ENCODE results near the gene PLPPR1. TPM values are rescaled to one million over a fixed set of nuclear protein-coding genes. Genes with fewer than 3 reads are reported as not detected.

Gene PLPPR1
- total RNA-seq, 1 donor from 2014 or later, result not detected

GRCh38 chr9:101047848-101048397 is 19.4 kb downstream of the PLPPR1 start:
- no peak for DNase-seq (ENCODE audit: low spot score)

DNA sequence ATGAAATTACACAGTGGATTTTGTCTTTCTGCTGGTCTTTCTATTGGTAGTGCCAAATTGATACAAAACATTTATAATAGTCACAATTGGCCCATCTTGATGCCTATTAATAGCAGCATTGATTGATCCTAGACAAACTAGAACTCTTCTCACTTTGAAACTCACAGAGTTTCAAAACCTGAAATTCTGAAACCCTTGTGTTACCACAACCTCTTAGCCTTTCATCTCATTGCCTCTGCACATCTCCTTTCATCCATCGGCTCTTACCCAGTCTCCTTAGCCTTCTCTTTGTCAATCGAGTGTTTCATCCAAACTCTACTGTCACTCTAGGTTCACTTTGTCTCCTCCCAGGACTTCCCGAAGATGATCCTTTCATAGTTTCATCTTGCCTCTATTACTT is 22.1 kb downstream of the PLPPR1 start:
- DNase-seq (ENCODE audit: low spot score), result no peak

- DNase-seq (ENCODE audit: low spot score), result no peak
Observed at GRCh38 chr9:101054657-101055056, 26.1 kb downstream of the PLPPR1 start.

DNA sequence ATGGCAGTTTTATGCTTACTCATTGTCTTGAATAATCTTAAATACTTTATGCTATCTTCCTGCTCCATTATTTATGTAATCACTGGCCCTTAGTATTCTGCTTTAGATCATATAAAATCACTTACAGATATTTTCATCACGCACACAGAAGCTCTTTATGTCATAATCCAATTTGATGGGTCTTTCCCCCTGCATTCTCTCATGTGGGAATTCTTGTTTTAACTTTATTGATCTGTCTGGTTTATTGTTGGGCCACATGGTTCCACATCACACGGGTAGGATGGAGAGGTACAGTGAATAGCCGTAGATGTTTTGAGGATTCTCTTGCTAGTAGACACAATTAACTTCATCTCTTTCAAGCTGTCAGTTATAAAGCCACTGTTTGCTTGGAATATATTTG is 27.0 kb downstream of the PLPPR1 start:
- no peak for DNase-seq (ENCODE audit: low spot score)

GRCh38 chr9:101062686-101063085 is 34.2 kb downstream of the PLPPR1 start:
- DNase-seq (ENCODE audit: low spot score), result no peak

DNA sequence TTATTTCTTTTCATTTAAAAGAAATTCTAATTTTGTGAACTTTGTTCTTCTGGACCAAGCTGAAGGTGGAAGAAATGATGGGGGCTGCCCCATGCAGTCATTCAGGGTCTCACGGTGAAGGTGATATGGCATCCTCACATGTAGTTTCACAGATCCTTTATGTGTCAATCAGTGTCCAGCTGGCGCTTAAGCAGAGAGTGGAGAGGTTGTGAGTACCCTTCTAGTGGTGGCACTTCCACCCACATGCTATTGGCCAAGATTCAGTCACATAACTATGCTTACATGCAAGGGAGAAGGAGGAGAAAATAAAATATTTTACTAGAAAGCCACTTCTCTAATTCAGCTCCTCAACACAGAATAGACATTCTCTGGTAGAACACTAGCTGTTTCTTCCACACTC is 34.7 kb downstream of the PLPPR1 start:
- no peak for DNase-seq (ENCODE audit: low spot score)

- no peak for DNase-seq (ENCODE audit: low spot score)
Observed at GRCh38 chr9:101064206-101064605, 35.7 kb downstream of the PLPPR1 start.

- no peak for DNase-seq (ENCODE audit: low spot score)
Observed at GRCh38 chr9:101065930-101066329, 37.4 kb downstream of the PLPPR1 start.

- DNase-seq (ENCODE audit: low spot score), result no peak
Observed at GRCh38 chr9:101068696-101069095, 40.2 kb downstream of the PLPPR1 start.

GRCh38 chr9:101072259-101072658 is 43.7 kb downstream of the PLPPR1 start:
- DNase-seq (ENCODE audit: low spot score), result no peak

- DNase-seq (ENCODE audit: low spot score), result no peak
Observed at GRCh38 chr9:101073122-101073521, 44.6 kb downstream of the PLPPR1 start.

GRCh38 chr9:101081641-101082040 is 53.1 kb downstream of the PLPPR1 start:
- no peak for DNase-seq (ENCODE audit: low spot score)

DNA sequence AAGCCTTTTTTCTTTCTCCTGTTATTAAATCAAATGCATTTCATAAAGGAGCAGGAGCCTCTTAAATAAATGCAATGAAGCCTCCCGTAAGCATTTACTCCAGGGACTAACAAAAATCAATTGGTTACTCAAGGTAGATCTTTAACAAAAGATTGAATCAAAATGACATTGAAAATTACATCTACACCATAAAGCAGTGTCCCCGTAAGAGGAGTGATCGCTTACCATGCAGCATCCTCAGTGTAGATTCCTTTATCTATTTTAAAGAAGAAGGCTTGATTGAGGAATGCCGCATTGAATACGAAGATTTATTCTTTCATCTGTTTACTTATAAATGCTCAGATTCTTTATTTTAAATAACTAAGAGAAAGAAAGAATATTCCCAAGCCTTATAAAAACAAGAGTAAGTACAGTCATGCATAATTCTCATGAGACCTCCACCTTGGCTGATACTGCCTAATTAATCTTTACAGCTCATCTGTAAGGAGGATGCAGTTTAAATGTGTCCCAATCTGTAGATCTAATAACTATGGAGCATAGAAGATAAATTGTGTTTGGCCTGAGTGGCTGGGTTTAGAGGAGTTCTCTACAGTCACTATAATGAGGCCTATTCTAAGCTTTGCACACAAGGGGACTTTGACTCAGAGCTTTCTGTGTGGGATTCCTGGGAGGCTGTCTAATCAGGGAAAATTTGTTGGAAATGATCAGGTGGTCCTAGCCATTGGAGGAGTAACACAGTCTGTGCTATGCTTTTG is 55.1 kb downstream of the PLPPR1 start:
- no peak for DNase-seq (ENCODE audit: low spot score)

GRCh38 chr9:101087426-101087825 is 58.9 kb downstream of the PLPPR1 start:
- no peak for DNase-seq (ENCODE audit: low spot score)

GRCh38 chr9:101092922-101093321 is 64.4 kb downstream of the PLPPR1 start:
- no peak for DNase-seq (ENCODE audit: low spot score)

DNA sequence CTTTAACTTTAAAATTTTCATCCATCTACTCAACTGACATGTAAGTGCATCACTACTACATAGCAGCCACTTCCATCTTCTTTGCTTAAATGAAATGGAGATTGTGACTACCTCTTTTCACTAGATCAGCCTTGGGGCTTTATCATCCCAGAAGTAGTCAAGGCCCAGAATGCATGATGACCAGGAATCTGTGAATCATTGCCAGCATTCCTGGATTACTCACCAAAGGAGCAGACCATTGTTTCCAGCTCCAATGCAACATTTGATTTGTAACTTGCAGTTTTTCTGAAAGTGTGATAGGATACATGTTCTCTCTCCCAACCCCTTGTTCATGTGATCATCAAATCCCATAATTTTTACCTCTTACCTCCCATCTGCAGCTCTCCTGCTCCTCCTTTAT is 65.1 kb downstream of the PLPPR1 start:
- DNase-seq (ENCODE audit: low spot score), result no peak

GRCh38 chr9:101094686-101095085 is 66.2 kb downstream of the PLPPR1 start:
- DNase-seq (ENCODE audit: low spot score), result no peak

DNA sequence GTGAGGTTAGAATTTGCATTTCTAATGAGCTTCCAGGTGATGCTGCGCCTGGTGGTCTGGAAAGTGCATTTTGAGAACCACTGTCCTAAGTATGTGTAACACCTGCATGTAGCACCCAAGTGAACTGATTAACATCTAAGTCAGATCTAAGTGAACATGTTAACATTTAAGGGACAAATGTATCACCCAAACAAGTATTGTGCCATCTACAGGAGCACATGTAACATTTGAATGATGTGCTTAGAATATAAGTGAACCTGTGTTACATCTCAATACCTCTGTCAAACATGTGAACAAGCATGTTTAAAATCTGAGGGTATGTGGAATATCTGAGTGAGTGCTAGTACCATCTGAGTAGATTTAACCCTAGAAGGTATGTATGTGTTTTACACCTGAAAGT is 68.7 kb downstream of the PLPPR1 start:
- no peak for DNase-seq (ENCODE audit: low spot score)

GRCh38 chr9:101098392-101098791 is 69.9 kb downstream of the PLPPR1 start:
- DNase-seq (ENCODE audit: low spot score), result no peak

- no peak for DNase-seq (ENCODE audit: low spot score)
Observed at GRCh38 chr9:101114317-101114716, 85.8 kb downstream of the PLPPR1 start.

DNA sequence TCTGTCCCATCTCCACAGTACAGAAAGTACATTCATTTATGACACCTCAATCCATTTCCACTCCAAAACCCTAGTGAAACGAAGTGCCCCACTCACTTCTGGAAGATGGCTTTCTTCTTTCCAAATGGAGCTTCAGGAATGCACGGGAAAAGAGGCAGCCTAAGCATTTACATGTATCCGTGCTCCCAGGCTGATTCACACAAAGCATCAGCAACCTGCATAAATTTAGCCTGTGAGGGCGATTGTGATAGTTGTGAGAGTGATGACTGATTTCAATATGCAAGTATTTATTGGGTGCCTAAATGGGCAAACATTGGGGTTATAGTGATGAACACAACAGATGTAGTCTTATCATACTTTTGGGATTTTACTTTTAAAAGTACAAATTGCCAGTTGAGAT is 86.6 kb downstream of the PLPPR1 start:
- no peak for DNase-seq (ENCODE audit: low spot score)

- DNase-seq (ENCODE audit: low spot score), result no peak
Observed at GRCh38 chr9:101117161-101117560, 88.6 kb downstream of the PLPPR1 start.

- DNase-seq (ENCODE audit: low spot score), result no peak
Observed at GRCh38 chr9:101119206-101119819, 90.8 kb downstream of the PLPPR1 start.

Measured in mesenteric fat pad (tissue), 1 donor.